GM10266 (cell line): ENCODE data around the gene PHKB.

ENCODE experiments used
- DNase-seq: peaks from one replicate; pipeline ENCODE4 v3.0.0; 2012; ENCODE audit errors: extremely low spot score
- TF ChIP-seq, protein P1 (sequence below): IDR thresholded peaks from 2 replicates; pipeline ENCODE4 v1.5.1; 2012; ENCODE audit warnings: mild to moderate bottlenecking, low read depth; ENCODE audit not compliant: control insufficient read depth, insufficient read depth; ENCODE audit errors: missing control alignments

PHKB gene

GRCh38 chr16:47636501-47637099 is 175.5 kb downstream of the PHKB start:
- DNase-seq: no peak
- TF ChIP-seq, protein P1, sequence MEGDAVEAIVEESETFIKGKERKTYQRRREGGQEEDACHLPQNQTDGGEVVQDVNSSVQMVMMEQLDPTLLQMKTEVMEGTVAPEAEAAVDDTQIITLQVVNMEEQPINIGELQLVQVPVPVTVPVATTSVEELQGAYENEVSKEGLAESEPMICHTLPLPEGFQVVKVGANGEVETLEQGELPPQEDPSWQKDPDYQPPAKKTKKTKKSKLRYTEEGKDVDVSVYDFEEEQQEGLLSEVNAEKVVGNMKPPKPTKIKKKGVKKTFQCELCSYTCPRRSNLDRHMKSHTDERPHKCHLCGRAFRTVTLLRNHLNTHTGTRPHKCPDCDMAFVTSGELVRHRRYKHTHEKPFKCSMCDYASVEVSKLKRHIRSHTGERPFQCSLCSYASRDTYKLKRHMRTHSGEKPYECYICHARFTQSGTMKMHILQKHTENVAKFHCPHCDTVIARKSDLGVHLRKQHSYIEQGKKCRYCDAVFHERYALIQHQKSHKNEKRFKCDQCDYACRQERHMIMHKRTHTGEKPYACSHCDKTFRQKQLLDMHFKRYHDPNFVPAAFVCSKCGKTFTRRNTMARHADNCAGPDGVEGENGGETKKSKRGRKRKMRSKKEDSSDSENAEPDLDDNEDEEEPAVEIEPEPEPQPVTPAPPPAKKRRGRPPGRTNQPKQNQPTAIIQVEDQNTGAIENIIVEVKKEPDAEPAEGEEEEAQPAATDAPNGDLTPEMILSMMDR: no peak

GRCh38 chr16:47638175-47638574 is 177.0 kb downstream of the PHKB start:
- TF ChIP-seq, protein P1: no peak
- no peak for DNase-seq

GRCh38 chr16:47640661-47641060 is 179.5 kb downstream of the PHKB start:
- DNase-seq: no peak

GRCh38 chr16:47643323-47644000 is 182.3 kb downstream of the PHKB start:
- DNase-seq: no peak
- TF ChIP-seq, protein P1: no peak

More at GRCh38 chr16:47640661-47641060, 179.5 kb downstream of the PHKB start:
- TF ChIP-seq, protein P1: no peak

DNA sequence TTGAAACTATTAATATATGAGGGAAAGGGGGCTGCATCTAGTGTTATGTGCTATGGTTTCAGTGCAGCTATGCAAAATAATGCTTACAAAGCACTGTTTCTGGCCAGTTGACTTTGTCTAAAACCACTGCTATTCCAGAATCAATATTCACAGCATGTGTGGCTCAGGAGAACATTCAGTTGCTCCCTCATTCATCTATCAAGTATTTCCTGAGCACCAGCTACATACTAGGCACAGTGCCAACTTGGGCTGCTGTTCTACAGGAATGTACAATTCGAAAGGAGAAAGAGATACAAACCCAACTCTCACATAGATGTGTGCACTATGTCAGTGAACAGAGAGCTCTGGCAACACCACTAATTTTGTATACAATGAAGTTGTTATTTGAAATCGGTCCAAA is 183.0 kb downstream of the PHKB start:
- TF ChIP-seq, protein P1: no peak
- DNase-seq: no peak

- TF ChIP-seq, protein P1: no peak
- no peak for DNase-seq
These were observed 183.5 kb downstream of the PHKB start for GRCh38 chr16:47644661-47645060.

- TF ChIP-seq, protein P1: no peak
- DNase-seq: no peak
These were observed 185.8 kb downstream of the PHKB start for GRCh38 chr16:47646914-47647313.
